Activated naive CD4-positive, alpha-beta T cell treated with anti-CD3 and anti-CD28 coated beads, Interleukin-2, amount 10 ng/mL, durations not matched to agents 7 days and 5 days (primary cell): Measurements from ENCODE around the gene ARMC6.
"Not testable (repeated sequence)": the region's sequence is repeated elsewhere in the genome, so short reads cannot be mapped to it uniquely, and the experiment has no call there.

Experiments
- CTCF ChIA-PET: fragments of 350-600 bp; sonication (Branson Sonifier 250); formaldehyde crosslinking; loops from one replicate; lab custom pipeline; 2021; ENCODE audit warnings: antibody characterized with exemption; lab: Charles Lee
- DNase-seq: peaks from one replicate; pipeline ENCODE4 v3.0.0-alpha.2; 2020
- H3K27ac Mint-ChIP-seq: one replicate; pipeline ENCODE4 v1.8.0; 2021; ENCODE audit warnings: mild to moderate bottlenecking, moderate library complexity, mixed read lengths
- H3K27me3 Mint-ChIP-seq: one replicate; pipeline ENCODE4 v1.8.0; 2021; ENCODE audit warnings: mild to moderate bottlenecking, mixed read lengths
- H3K36me3 Mint-ChIP-seq: one replicate; pipeline ENCODE4 v1.8.0; 2021; ENCODE audit warnings: mixed read lengths
- H3K4me1 Mint-ChIP-seq: one replicate; pipeline ENCODE4 v1.8.0; 2021; ENCODE audit warnings: mixed read lengths
- H3K4me3 Mint-ChIP-seq: one replicate; pipeline ENCODE4 v1.8.0; 2021; ENCODE audit warnings: mild to moderate bottlenecking, moderate library complexity, mixed read lengths
- H3K9me3 Mint-ChIP-seq: one replicate; pipeline ENCODE4 v1.8.0; 2021; ENCODE audit warnings: mixed read lengths

Gene ARMC6

GRCh38 chr19:19079571-19079970 lies 46.2 kb downstream of the ARMC6 start:
- Mint-ChIP-seq H3K36me3 (peaks cover 11% of the 10 kb centered on the region), H3K4me3 (no peak overlapping the region), H3K27ac (no peak overlapping the region), H3K9me3 (no peaks in the 10 kb centered on the region), H3K27me3 (no peaks in the 10 kb centered on the region), H3K4me1 (no peaks in the 10 kb centered on the region)
- DNase-seq = no peak
- CTCF ChIA-PET = no interaction called here

GRCh38 chr19:19081642-19082151 lies 48.3 kb downstream of the ARMC6 start:
- Mint-ChIP-seq H3K4me3 (no peak overlapping the region), H3K27ac (no peak overlapping the region), H3K27me3 (no peaks in the 10 kb centered on the region), H3K9me3 (no peaks in the 10 kb centered on the region), H3K4me1 (no peaks in the 10 kb centered on the region), H3K36me3 (peaks cover 11% of the 10 kb centered on the region)
- no peak for DNase-seq
- CTCF ChIA-PET = no interaction called here

- H3K4me1 Mint-ChIP-seq = no peaks in the 10 kb centered on the region
- H3K4me3 Mint-ChIP-seq = no peak overlapping the region
- H3K9me3 Mint-ChIP-seq = no peaks in the 10 kb centered on the region
- H3K27ac Mint-ChIP-seq = no peak overlapping the region
- peaks cover 7% of the 10 kb centered on the region for H3K36me3 Mint-ChIP-seq
- CTCF ChIA-PET = no interaction called here
- no peaks in the 10 kb centered on the region for H3K27me3 Mint-ChIP-seq
- DNase-seq = no peak
Observed at GRCh38 chr19:19083413-19084178, 50.2 kb downstream of the ARMC6 start.

DNA sequence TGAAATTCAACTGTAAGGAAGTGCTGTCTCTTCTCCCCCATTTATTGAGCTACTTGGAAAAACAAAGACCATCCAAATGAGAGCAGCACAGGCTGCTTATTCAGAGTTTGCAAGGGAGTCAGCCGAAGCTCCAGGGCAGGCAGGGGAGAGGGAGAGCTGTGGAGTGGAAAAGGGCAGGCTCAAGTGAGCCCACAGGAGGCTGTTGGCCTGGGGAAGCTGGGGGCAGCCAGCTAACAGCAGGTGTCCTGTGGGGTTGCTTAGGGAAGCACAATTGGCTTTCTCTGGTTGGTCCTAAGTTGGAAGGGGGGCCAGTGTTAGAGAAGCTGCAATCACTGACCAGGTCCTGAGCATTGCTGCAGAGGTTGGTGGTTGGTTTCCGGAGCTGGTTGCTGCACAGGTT lies 54.3 kb downstream of the ARMC6 start:
- Mint-ChIP-seq H3K4me3 (no peak overlapping the region), H3K27me3 (no peaks in the 10 kb centered on the region), H3K36me3 (peaks cover 2% of the 10 kb centered on the region), H3K4me1 (no peaks in the 10 kb centered on the region), H3K27ac (no peak overlapping the region), H3K9me3 (no peaks in the 10 kb centered on the region)
- CTCF ChIA-PET = no interaction called here
- DNase-seq = no peak

DNA sequence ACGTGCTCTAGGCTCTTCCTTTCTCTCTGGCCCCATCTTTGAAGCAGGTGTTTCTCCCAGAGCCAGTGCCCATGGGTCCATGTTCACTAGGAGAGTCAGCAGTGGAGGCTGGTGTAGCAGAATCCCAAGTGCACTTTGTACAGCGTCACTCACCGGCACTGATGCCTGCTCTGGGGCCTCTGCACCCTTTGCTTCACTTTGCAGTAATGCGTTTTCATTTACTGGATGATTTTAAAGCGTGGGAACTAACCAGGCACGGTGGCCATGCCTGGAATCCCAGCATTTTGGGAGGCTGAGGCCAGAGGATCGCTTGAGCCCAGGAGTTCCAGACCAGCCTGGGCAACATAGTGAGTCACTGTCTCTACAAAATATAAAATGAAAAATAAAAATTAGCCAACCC lies 61.1 kb downstream of the ARMC6 start:
- H3K36me3 Mint-ChIP-seq = peaks cover 6% of the 10 kb centered on the region
- H3K4me3 Mint-ChIP-seq = no peak overlapping the region
- no peak for DNase-seq
- H3K27ac Mint-ChIP-seq = no peak overlapping the region
- H3K9me3 Mint-ChIP-seq = no peaks in the 10 kb centered on the region
- CTCF ChIA-PET = interaction anchor here (0.9 to 1.1 kb wide), 2 partner anchors 17 to 80 kb away, joined by 4 to 6 read pairs; no protein-coding TSS in a partner anchor
- H3K27me3 Mint-ChIP-seq = no peaks in the 10 kb centered on the region
- no peaks in the 10 kb centered on the region for H3K4me1 Mint-ChIP-seq

DNA sequence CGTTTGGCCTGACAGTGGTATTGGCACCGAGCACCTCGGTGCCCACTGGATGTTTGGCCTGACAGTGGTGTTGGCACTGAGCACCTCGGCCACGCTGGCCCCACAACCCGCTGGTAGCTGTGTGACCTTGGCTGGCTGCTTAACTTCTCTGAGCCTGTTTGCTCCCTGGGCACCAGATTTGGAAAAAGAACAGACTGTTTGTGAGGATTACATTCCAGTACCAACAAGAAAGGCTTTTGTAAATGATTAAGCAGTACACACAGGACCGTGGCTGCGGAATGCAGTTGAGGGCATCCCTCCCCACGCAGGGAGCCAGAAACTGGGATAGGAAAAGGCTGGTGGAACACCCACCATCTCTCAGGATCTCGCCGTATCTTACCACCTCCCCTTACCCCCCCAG lies 62.3 kb downstream of the ARMC6 start:
- CTCF ChIA-PET = interaction anchor here (1.1 kb wide), 1 partner anchor 79 kb away, joined by 6 read pairs; no protein-coding TSS in a partner anchor
- H3K9me3 Mint-ChIP-seq = no peaks in the 10 kb centered on the region
- no peak overlapping the region for H3K4me3 Mint-ChIP-seq
- H3K4me1 Mint-ChIP-seq = no peaks in the 10 kb centered on the region
- peaks cover 8% of the 10 kb centered on the region for H3K36me3 Mint-ChIP-seq
- H3K27ac Mint-ChIP-seq = no peak overlapping the region
- no peaks in the 10 kb centered on the region for H3K27me3 Mint-ChIP-seq
- no peak for DNase-seq

GRCh38 chr19:19096641-19097627 lies 63.5 kb downstream of the ARMC6 start:
- peaks cover 8% of the 10 kb centered on the region for H3K36me3 Mint-ChIP-seq
- no peak overlapping the region for H3K4me3 Mint-ChIP-seq
- H3K9me3 Mint-ChIP-seq = no peaks in the 10 kb centered on the region
- H3K4me1 Mint-ChIP-seq = no peaks in the 10 kb centered on the region
- CTCF ChIA-PET = no interaction called here
- H3K27me3 Mint-ChIP-seq = no peaks in the 10 kb centered on the region
- DNase-seq = no peak
- no peak overlapping the region for H3K27ac Mint-ChIP-seq

DNA sequence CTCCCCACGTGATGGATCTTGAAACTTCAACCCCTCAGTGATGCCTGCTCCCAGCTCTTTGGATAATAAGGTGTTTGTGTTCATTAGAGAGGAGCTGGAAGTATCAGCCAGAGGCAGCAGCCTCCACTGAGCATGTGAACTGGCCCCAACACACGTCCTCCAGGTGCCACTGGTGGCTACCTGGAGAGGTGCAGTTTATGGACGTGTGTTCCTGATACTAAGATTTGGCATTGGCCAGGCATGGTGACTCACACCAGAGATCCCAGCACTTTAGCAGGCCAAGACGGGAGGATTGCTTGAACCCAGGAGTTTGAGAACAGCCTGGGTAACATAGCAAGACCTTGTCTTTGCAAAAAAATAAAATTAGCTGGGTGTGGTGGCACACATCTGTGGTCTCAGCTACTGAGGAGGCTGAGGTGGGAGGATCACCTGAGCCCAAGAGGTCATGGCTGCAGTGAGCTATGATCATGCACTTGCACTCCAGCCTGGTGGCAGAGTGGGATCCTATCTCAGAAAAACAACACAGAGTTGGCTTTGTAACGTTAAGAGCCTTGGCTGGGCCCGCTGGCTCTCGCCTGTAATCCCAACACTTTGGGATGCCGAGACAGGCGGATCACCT lies 64.8 kb downstream of the ARMC6 start:
- Mint-ChIP-seq H3K27me3 (no peaks in the 10 kb centered on the region), H3K27ac (no peak overlapping the region), H3K4me3 (no peak overlapping the region), H3K9me3 (no peaks in the 10 kb centered on the region), H3K4me1 (no peaks in the 10 kb centered on the region), H3K36me3 (peaks cover 8% of the 10 kb centered on the region)
- CTCF ChIA-PET = interaction anchor here (0.6 kb wide), 1 partner anchor 11 kb away, joined by 3 read pairs; no protein-coding TSS in a partner anchor
- DNase-seq = no peak

DNA sequence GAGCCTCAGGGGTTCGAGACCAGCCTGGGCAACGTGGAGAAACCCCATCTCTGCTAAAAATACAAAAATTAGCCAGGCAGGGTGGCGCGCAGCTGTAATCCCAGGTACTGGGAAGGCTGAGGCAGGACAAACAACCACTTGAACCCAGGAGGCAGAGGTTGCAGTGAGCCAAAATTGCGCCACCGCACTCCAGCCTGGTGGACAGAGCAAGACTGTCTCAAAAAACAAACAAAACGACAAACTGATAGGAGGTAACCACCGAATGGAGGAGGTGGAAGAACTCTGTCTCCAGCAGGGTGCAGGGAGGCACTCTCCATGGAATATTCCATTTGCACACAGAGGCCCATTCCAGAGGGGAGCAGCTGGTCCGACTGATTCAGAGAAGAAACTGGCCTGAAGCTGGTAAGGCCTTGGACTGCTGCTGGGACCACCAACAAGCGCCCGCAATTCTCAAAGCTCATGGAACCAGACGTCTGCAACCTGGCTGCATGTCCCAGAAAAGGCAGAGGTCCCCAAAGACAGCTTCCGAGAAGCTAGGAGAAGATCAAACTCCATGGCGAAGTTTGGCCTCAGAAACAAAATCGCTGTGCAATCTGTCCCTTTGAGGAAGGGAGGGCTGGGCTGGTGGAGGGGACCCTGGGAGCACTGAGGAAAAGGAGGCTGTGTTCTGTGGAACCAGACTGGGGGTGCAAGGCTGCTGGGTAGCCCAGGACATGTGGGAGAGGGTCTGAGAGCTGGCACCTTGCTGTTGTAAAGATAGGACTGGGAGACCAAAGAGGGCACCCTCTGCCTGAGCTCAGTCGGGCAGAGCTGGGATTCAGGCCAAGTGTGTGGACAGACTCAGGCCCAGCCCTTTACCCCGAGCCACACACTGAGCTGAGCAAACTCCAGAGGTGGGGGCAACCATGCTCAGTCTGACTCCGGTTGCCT lies 65.6 kb downstream of the ARMC6 start:
- Mint-ChIP-seq H3K4me3 (no peak overlapping the region), H3K4me1 (no peaks in the 10 kb centered on the region), H3K27ac (peak overlapping the region; percentile 49), H3K27me3 (no peaks in the 10 kb centered on the region), H3K9me3 (no peaks in the 10 kb centered on the region), H3K36me3 (peaks cover 8% of the 10 kb centered on the region)
- DNase-seq = no peak
- CTCF ChIA-PET = interaction anchor here (0.6 kb wide), 1 partner anchor 10 kb away, joined by 3 read pairs; no protein-coding TSS in a partner anchor

DNA sequence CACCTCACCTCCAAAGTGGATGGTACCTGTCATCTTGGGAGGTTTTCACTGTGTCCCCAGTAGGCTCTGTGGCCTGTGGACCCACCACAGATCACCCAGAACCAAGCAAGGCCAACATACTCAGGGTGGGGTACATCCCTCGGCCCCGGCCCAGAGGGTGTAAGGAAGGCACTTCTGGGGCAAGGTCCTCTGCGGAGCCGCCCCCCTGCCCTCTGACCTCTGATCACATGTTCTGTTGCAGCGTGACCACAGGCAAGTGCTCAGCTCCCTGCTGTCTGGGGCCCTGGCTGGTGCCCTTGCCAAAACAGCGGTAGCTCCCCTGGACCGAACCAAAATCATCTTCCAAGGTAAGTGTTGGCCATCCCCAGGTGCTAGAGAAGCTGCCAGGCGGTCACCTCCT lies 68.1 kb downstream of the ARMC6 start:
- Mint-ChIP-seq H3K4me1 (no peaks in the 10 kb centered on the region), H3K27me3 (no peaks in the 10 kb centered on the region), H3K36me3 (peaks cover 8% of the 10 kb centered on the region), H3K27ac (no peak overlapping the region), H3K9me3 (no peaks in the 10 kb centered on the region), H3K4me3 (no peak overlapping the region)
- DNase-seq = no peak
- CTCF ChIA-PET = no interaction called here

DNA sequence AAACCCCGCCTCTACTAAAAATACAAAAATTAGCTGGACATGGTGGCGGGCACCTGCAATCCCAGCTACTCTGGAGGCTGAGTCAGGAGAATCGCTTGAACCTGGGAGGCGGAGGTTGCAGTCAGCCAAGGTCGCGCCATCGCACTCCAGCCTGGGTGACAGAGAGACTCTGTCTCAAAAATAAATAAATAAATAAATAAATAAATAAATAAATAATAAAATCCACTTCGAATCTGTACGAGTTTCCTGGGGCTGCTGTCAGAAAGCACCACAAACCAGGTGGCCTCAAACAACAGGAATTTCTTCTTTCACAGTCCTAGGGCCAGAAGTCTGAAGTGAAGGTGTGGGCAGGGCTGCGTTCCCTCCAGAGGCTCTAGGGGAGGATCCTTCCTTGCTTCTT lies 69.2 kb downstream of the ARMC6 start:
- H3K27me3 Mint-ChIP-seq, H3K36me3 Mint-ChIP-seq, H3K27ac Mint-ChIP-seq, DNase-seq, H3K9me3 Mint-ChIP-seq, H3K4me1 Mint-ChIP-seq, H3K4me3 Mint-ChIP-seq, CTCF ChIA-PET: not testable (repeated sequence)

GRCh38 chr19:19103167-19103566 lies 69.8 kb downstream of the ARMC6 start:
- no peaks in the 10 kb centered on the region for H3K27me3 Mint-ChIP-seq
- CTCF ChIA-PET = no interaction called here
- no peaks in the 10 kb centered on the region for H3K9me3 Mint-ChIP-seq
- H3K27ac Mint-ChIP-seq = no peak overlapping the region
- H3K4me3 Mint-ChIP-seq = no peak overlapping the region
- H3K4me1 Mint-ChIP-seq = no peaks in the 10 kb centered on the region
- H3K36me3 Mint-ChIP-seq = peaks cover 2% of the 10 kb centered on the region
- no peak for DNase-seq

- Mint-ChIP-seq H3K27ac (peak overlapping the region; percentile 12), H3K27me3 (no peaks in the 10 kb centered on the region), H3K4me3 (no peak overlapping the region), H3K9me3 (no peaks in the 10 kb centered on the region), H3K4me1 (no peaks in the 10 kb centered on the region), H3K36me3 (no peaks in the 10 kb centered on the region)
- CTCF ChIA-PET = interaction anchor here (1.3 kb wide), 1 partner anchor 10 kb away, joined by 3 read pairs; no protein-coding TSS in a partner anchor
- no peak for DNase-seq
Observed at GRCh38 chr19:19105365-19106055, 72.1 kb downstream of the ARMC6 start.
